Stimulated activated CD8-positive, alpha-beta memory T cell treated with anti-CD3 and anti-CD28 coated beads, Interleukin-7, amount 100 ng/mL, for 1 hour (primary cell): ENCODE results near the gene UTP4.

ENCODE experiments used
- DNase-seq, 2 donors: peaks; one replicate each; pipeline ENCODE4 v3.0.0-alpha.2; 2020; ENCODE audit warnings: low read depth in 2 of 2

The UTP4 gene

GRCh38 chr16:69176033-69176800 is 43.8 kb downstream of the UTP4 start:
- DNase-seq: no peak

DNA sequence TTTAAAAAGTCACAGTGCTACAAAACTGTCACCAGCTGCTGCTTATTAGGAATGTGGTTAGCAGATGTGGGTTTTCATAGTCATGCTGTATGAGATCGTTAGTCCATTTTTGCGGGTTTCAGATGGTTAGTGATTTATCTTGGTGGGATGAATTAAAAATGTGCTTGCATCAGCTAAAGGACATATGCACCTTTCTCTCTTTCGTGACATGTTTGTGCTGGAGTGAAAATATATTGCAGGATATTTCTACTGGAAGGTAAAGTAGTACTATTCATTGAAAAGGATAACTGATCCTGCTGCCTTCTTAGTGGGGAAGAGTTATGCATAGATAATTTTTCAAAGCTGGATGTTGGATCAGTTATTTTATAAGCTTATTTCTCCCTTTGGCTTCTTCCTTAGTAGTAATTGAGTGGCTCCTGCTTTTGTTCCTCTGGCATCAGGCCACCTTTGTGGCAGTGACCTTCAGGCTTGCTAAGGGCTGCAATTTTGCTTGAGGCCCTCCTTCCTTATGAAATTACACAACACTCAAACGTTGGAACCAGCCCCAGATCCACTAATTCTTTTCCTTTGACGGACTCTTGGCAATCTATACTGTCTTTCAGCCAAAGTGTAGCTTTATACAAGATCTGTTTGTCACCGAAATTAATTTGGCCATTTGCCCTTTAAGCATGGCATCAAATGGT is 47.0 kb downstream of the UTP4 start:
- no peak for DNase-seq

DNA sequence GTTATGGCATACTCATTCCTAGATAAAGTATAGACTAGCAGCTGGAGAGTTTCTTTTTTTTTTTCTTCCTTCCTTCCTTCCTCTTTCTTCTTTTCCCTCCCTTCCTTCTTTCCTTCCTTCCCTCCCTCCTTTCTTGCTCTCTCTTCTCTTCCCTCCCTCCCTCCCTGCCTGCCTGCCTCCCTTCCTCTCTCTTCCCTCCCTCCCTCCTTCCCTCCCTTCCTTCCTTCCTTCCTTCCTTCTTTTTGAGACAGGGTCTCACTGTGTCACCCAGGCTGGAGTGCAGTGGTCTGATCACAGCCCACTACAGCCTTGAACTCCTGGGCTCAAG is 47.5 kb downstream of the UTP4 start:
- no peak for DNase-seq

GRCh38 chr16:69182730-69183416 is 50.4 kb downstream of the UTP4 start:
- DNase-seq: no peak

- DNase-seq: peak; percentile 63 to 64
Measured at GRCh38 chr16:69186642-69187445, 54.4 kb downstream of the UTP4 start, which contains the start of gene SNTB2. SNTB2 (plus strand) TSS chr16:69187164; CDS start chr16:69187167, 3 bp downstream.

- peak in 1 of 2 donors; percentile 14 for DNase-seq
Measured at GRCh38 chr16:69187446-69188235, 55.2 kb downstream of the UTP4 start.

DNA sequence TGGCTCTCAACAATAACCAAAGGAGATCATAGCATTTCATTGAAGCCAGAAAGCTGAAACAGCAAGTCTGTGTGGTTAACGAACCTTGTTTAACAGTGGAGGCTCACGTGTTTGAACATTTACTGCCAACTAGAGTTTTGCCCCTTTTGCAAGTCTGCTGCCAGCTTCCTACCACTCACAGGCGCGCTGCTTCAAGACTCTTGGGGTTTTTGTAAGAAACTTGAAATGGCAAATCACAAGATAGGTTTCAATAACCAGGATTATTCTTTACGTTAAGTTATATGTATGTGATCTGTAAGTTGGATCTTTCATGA is 55.7 kb downstream of the UTP4 start:
- no peak for DNase-seq

- no peak for DNase-seq
Measured at GRCh38 chr16:69188716-69189115, 56.3 kb downstream of the UTP4 start.

DNA sequence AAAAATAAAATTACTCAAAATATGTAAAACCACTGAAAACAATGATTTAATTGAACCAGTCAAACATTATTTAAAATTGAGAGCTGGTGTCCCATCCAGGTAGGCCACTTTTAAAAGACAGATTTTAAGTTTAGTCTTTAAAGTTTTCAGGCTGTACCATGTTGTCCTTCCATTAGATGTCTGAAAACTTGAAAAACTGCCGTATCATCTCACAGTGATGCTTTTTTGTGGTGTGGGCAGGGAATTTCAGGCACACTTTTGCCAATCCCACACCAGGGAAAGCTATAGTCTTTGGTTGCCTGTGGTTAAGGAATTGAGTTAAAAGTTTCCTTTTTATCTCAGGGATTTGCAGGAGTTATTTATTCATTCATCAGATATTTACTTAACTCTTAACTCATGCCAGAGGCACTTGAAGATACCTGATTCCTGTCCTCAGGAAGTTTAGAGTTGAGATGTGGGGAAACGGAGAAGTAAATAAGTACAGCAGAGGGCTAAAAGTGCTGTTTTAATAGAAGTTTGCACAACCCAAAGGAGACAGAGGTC is 57.7 kb downstream of the UTP4 start:
- no peak for DNase-seq

GRCh38 chr16:69190598-69190997 is 58.1 kb downstream of the UTP4 start:
- DNase-seq: no peak

DNA sequence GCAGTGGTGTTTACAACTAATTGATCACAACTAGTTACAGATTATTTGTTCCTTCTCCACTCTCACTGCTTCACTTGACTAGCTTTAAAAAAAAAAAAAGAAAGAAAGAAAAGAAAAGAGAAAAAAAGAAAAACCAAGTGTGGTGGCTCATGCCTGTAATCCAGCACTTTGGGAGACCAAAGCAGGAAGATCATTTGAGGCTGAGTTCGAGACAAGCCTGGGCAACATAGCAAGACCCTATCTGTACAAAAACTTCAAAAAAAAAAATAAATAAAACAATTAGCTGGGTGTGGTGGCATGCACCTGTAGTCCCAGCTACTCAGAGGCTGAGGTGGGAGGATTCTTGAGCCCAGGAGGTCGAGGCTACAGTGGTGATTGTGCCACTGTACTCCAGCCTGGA is 58.7 kb downstream of the UTP4 start:
- no peak for DNase-seq

- no peak for DNase-seq
Measured at GRCh38 chr16:69193855-69194254, 61.4 kb downstream of the UTP4 start.

- no peak for DNase-seq
Measured at GRCh38 chr16:69194488-69194887, 62.0 kb downstream of the UTP4 start.

- DNase-seq: no peak
Measured at GRCh38 chr16:69195369-69196029, 63.0 kb downstream of the UTP4 start.

DNA sequence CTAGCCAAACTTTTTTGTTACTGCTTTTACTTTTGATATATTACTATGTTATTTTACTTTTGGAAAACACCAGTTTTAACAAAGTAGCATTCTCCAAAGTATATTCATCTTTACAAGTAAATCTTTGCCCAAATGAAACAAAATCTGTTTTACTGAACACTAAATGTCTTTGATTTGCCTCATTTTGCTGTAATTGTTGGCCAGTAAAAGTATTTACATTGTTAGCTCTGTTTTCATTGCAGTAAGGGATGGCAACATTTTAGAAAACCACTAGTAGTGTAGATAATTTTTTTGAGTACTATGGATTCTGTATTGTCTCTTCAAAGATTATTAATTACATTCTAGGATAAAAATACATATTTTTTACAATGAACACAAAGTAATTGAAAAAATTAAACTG is 65.1 kb downstream of the UTP4 start:
- no peak for DNase-seq

- no peak for DNase-seq
Measured at GRCh38 chr16:69199382-69199781, 66.9 kb downstream of the UTP4 start.

- DNase-seq: no peak
Measured at GRCh38 chr16:69201291-69201690, 68.8 kb downstream of the UTP4 start.

DNA sequence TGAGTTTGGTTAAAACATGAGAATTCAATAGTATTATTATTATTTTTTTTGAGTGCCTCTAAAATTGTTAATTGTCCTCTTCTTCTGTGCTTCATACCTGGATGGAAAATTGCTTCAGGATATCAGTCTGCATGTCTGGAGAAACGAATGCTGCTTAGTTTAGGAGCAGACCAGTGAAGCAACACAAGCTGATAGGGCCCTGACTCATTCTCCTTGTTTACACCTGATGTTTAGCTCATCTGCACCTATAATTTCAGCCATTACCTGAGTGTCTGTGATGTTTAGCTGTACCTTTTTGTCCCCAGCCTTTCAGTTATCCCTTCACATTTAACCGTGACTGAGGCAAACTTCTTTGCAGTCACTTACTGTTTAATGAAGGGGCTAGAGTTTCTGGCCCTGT is 69.3 kb downstream of the UTP4 start:
- DNase-seq: no peak

DNA sequence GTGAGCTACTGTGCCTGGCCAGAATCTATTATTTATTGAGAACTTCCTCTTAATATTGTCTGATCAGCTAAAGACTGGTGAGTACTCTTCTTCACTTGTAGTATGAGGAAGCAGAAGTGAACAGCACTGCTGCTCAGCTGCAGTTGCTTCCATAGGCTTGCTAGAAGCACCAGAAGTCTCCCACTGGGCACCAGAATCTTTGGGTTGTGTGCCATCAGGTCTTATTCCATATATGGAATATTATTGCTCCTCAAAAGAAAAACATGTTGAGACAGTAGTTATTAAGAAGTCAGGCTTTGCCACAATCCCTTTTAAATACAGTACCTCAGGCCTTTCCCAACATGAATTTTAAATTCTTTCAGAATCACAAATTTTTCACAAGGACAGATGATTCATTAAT is 71.7 kb downstream of the UTP4 start:
- no peak for DNase-seq

- DNase-seq: no peak
Measured at GRCh38 chr16:69209735-69210134, 77.3 kb downstream of the UTP4 start.

DNA sequence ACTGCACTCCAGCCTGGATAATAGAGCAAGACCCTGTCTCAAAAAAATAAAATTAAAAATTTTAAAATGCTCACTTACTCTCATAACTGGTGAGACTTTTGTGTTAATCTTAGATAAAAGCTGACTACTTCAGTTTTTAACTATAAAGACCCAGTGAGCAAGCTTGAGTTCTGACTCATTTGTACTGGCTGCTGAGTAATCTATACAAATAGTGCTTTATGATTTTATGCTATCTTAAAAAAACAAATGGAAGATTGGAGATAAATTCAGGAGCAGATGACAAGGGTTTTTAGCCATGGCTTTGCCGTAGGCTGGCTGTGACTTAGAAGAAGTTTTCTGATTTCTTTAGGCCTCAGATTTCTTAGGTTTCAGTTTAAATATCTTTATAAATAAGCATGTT is 85.0 kb downstream of the UTP4 start:
- no peak for DNase-seq
